ENCODE data around the gene MYOG.

GRCh38 chr1:203124546-203125317 is 38.9 kb upstream of the MYOG start:
- TF ChIP-seq CTCF (optimal IDR thresholded peaks at IDR 0.05 in 1 of 3, IDR thresholded peaks at IDR 0.05 in 1 of 3, conservative IDR thresholded peaks at IDR 0.05 in 1 of 3; ENCODE audit: extremely low read depth in 1 of 3, insufficient read depth in 2 of 3, low read length in 3 of 3), result no peak
- no peak for TF ChIP-seq EZH2 (IDR thresholded peaks at IDR 0.05; ENCODE audit: low read length)
